Measurements from ENCODE around the gene SFXN3. TPM values are rescaled to one million over a fixed set of nuclear protein-coding genes. Genes with fewer than 3 reads are reported as not detected.

Gene SFXN3
- total RNA-seq, 1 experiment from 2014 or later = 5.6 TPM

DNA sequence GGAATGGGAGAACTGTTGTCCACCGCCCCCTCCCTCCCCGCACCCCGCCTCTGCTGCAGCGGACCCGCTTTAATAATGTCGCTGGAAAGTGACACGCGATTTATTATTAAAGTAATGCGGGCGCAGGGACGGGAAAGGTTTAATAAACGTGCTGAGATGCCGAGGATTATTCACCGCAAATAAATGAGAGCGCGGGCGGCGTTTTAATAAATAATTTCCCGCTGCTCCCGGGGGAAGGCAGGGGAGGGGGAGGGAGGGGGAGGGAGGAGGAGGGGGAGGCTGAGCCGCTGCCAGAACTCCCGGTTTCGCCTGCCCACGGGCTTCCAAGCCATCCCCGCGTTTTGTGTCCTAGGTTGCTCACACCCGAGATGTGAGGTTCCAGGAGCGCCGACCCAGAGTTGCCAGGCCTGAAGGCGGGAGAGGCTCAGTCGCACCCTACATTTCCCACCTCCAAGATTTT, 35.9 kb downstream of the SFXN3 start (continued):
- TF ChIP-seq, protein P1, sequence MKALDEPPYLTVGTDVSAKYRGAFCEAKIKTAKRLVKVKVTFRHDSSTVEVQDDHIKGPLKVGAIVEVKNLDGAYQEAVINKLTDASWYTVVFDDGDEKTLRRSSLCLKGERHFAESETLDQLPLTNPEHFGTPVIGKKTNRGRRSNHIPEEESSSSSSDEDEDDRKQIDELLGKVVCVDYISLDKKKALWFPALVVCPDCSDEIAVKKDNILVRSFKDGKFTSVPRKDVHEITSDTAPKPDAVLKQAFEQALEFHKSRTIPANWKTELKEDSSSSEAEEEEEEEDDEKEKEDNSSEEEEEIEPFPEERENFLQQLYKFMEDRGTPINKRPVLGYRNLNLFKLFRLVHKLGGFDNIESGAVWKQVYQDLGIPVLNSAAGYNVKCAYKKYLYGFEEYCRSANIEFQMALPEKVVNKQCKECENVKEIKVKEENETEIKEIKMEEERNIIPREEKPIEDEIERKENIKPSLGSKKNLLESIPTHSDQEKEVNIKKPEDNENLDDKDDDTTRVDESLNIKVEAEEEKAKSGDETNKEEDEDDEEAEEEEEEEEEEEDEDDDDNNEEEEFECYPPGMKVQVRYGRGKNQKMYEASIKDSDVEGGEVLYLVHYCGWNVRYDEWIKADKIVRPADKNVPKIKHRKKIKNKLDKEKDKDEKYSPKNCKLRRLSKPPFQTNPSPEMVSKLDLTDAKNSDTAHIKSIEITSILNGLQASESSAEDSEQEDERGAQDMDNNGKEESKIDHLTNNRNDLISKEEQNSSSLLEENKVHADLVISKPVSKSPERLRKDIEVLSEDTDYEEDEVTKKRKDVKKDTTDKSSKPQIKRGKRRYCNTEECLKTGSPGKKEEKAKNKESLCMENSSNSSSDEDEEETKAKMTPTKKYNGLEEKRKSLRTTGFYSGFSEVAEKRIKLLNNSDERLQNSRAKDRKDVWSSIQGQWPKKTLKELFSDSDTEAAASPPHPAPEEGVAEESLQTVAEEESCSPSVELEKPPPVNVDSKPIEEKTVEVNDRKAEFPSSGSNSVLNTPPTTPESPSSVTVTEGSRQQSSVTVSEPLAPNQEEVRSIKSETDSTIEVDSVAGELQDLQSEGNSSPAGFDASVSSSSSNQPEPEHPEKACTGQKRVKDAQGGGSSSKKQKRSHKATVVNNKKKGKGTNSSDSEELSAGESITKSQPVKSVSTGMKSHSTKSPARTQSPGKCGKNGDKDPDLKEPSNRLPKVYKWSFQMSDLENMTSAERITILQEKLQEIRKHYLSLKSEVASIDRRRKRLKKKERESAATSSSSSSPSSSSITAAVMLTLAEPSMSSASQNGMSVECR (CRISPR knock-in tag; IDR thresholded peaks at IDR 0.05; ENCODE audit: borderline replicate concordance) = no peak
- no peak for TF ChIP-seq ZNF232 (CRISPR knock-in tag; IDR thresholded peaks at IDR 0.05)
- no peak for TF ChIP-seq EMX1 (CRISPR knock-in tag; IDR thresholded peaks at IDR 0.05)
- TF ChIP-seq ZNF219 (CRISPR knock-in tag; IDR thresholded peaks at IDR 0.05; ENCODE audit: borderline replicate concordance) = no peak
- TF ChIP-seq JAZF1 (CRISPR knock-in tag; IDR thresholded peaks at IDR 0.05) = no peak
- no peak for TF ChIP-seq IRF2 (CRISPR knock-in tag; IDR thresholded peaks at IDR 0.05; ENCODE audit: borderline replicate concordance, low read depth)

DNA sequence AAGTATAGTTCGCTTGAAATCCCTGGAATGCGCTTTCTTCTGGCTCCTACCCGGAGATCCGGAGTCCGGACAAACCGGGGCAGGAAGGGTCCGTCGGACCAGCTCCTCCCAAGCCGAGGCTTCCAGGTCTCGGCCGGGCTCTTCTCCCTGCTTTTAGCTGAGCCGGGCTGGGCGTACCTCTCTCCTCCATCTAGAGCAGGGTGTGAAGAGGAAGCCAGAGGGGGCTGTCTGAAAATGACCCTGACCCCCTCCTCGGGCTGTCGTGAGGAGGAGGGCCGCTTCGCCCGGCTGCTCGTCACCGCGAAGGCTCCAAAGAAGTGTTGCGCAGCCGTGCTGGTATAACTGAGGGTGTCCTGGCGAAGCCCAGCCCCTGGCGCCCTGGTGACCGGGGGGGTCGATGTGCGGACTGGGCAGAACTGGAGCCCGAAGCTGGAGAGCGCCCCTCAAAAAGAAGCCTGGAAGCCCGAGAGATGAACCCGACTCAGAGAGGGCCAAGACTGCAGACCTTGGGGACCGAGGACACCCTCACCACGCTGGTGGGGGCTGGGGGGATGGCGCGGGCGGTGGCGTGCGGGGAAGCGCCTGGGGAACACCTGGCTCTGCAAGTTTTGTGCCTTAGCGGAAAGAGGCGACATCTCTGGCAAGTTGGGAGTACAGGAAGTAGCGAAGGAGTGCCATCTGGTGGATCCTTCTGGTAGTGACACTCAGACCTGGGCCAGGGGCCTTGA, 36.5 kb downstream of the SFXN3 start:
- Mint-ChIP-seq H3K27me3 (ENCODE audit: low read depth) (peaks cover 72% of the 10 kb centered on the region), H3K4me3 (peak overlapping the region; percentile 93), H3K36me3 (no peaks in the 10 kb centered on the region), H3K27ac (no peak overlapping the region), H3K9me3 (no peaks in the 10 kb centered on the region), H3K4me1 (peaks cover 42% of the 10 kb centered on the region)
- ChIA-PET CTCF (interaction anchor here (0.6 to 15.0 kb wide), 18 partner anchors 11 to 146 kb away, joined by 3 to 405 read pairs (median 4); partner anchors contain the start of genes PDZD7, SEMA4G and SFXN3), POLR2A (interaction anchor here (0.8 to 1.2 kb wide), 2 partner anchors 25 to 75 kb away, joined by 3 read pairs; no protein-coding TSS in a partner anchor)
- peak; percentile 89 for DNase-seq (ENCODE audit: low spot score)
- peak; percentile 26 for ATAC-seq
- TF ChIP-seq, protein P2, sequence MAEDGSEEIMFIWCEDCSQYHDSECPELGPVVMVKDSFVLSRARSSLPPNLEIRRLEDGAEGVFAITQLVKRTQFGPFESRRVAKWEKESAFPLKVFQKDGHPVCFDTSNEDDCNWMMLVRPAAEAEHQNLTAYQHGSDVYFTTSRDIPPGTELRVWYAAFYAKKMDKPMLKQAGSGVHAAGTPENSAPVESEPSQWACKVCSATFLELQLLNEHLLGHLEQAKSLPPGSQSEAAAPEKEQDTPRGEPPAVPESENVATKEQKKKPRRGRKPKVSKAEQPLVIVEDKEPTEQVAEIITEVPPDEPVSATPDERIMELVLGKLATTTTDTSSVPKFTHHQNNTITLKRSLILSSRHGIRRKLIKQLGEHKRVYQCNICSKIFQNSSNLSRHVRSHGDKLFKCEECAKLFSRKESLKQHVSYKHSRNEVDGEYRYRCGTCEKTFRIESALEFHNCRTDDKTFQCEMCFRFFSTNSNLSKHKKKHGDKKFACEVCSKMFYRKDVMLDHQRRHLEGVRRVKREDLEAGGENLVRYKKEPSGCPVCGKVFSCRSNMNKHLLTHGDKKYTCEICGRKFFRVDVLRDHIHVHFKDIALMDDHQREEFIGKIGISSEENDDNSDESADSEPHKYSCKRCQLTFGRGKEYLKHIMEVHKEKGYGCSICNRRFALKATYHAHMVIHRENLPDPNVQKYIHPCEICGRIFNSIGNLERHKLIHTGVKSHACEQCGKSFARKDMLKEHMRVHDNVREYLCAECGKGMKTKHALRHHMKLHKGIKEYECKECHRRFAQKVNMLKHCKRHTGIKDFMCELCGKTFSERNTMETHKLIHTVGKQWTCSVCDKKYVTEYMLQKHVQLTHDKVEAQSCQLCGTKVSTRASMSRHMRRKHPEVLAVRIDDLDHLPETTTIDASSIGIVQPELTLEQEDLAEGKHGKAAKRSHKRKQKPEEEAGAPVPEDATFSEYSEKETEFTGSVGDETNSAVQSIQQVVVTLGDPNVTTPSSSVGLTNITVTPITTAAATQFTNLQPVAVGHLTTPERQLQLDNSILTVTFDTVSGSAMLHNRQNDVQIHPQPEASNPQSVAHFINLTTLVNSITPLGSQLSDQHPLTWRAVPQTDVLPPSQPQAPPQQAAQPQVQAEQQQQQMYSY (CRISPR knock-in tag; IDR thresholded peaks at IDR 0.05) = peak; percentile 64
- TF ChIP-seq ZNF121 (CRISPR knock-in tag; IDR thresholded peaks at IDR 0.05) = no peak
- peak; percentile 51; the same call in 1 of the 2 replicates for TF ChIP-seq GABPB1 (CRISPR knock-in tag; IDR thresholded peaks at IDR 0.05)
- TF ChIP-seq ETV6 (CRISPR knock-in tag; IDR thresholded peaks at IDR 0.05) = peak; percentile 43; the same call in 1 of the 2 replicates
- no peak for TF ChIP-seq HMGA2 (CRISPR knock-in tag; IDR thresholded peaks at IDR 0.05)
- no peak for TF ChIP-seq MYBL2 (CRISPR knock-in tag; IDR thresholded peaks at IDR 0.05)
- TF ChIP-seq, protein P3, sequence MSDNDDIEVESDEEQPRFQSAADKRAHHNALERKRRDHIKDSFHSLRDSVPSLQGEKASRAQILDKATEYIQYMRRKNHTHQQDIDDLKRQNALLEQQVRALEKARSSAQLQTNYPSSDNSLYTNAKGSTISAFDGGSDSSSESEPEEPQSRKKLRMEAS (CRISPR knock-in tag; IDR thresholded peaks at IDR 0.05) = peak; percentile 54; the same call in 1 of the 2 replicates
- TF ChIP-seq, protein P4, sequence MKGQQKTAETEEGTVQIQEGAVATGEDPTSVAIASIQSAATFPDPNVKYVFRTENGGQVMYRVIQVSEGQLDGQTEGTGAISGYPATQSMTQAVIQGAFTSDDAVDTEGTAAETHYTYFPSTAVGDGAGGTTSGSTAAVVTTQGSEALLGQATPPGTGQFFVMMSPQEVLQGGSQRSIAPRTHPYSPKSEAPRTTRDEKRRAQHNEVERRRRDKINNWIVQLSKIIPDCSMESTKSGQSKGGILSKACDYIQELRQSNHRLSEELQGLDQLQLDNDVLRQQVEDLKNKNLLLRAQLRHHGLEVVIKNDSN (CRISPR knock-in tag; IDR thresholded peaks at IDR 0.05) = 0 out of 2 replicates have a peak, but pooled peaks have one; percentile 31
- TF ChIP-seq NR3C1 (CRISPR knock-in tag; conservative IDR thresholded peaks at IDR 0.05; ENCODE audit: low read depth) = no peak
- TF ChIP-seq FOXP1 (CRISPR knock-in tag; IDR thresholded peaks at IDR 0.05; ENCODE audit: borderline replicate concordance) = no peak
- TF ChIP-seq, protein P1 (CRISPR knock-in tag; IDR thresholded peaks at IDR 0.05; ENCODE audit: borderline replicate concordance) = 0 out of 2 replicates have a peak, but pooled peaks have one; percentile 67
- TF ChIP-seq, protein P5, sequence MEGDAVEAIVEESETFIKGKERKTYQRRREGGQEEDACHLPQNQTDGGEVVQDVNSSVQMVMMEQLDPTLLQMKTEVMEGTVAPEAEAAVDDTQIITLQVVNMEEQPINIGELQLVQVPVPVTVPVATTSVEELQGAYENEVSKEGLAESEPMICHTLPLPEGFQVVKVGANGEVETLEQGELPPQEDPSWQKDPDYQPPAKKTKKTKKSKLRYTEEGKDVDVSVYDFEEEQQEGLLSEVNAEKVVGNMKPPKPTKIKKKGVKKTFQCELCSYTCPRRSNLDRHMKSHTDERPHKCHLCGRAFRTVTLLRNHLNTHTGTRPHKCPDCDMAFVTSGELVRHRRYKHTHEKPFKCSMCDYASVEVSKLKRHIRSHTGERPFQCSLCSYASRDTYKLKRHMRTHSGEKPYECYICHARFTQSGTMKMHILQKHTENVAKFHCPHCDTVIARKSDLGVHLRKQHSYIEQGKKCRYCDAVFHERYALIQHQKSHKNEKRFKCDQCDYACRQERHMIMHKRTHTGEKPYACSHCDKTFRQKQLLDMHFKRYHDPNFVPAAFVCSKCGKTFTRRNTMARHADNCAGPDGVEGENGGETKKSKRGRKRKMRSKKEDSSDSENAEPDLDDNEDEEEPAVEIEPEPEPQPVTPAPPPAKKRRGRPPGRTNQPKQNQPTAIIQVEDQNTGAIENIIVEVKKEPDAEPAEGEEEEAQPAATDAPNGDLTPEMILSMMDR (IDR thresholded peaks at IDR 0.05) = peak; percentile 68

Data from WTC11 (cell line).